Uterus (tissue), 4 donors: ENCODE measurements around the gene NFIA. TPM values are rescaled to one million over a fixed set of nuclear protein-coding genes. Genes with fewer than 3 reads are reported as not detected.

Experiments
- DNase-seq, 2 donors: peaks; one replicate each; pipeline ENCODE4 v3.0.0-alpha.2; 2019 to 2020
- H3K27ac ChIP-seq, 2 donors: fragments of 200-600 bp; sonication (generic); 1 replicate in 1 of 2; 2 replicates in 1 of 2; pipeline ENCODE4 v1.5.1; 2016 to 2018
- H3K27me3 ChIP-seq, 2 donors: fragments of 200-600 bp; sonication (generic); one replicate each; pipeline ENCODE4 v1.5.1; 2018 to 2019; ENCODE audit warnings: control low read depth in 1 of 2
- H3K36me3 ChIP-seq, 2 donors: fragments of 200-600 bp; sonication (generic); one replicate each; pipeline ENCODE4 v1.5.1; 2019; ENCODE audit warnings: control low read depth in 1 of 2
- H3K4me1 ChIP-seq, 2 donors: fragments of 200-600 bp; sonication (generic); one replicate each; pipeline ENCODE4 v1.5.1; 2018 to 2019; ENCODE audit warnings: control low read depth in 1 of 2
- H3K4me3 ChIP-seq, 2 donors: fragments of 200-600 bp; sonication (generic); 1 replicate in 1 of 2; 2 replicates in 1 of 2; pipeline ENCODE4 v1.5.1; 2018 to 2019; ENCODE audit warnings: mild to moderate bottlenecking in 1 of 2
- H3K9me3 ChIP-seq, 2 donors: fragments of 200-600 bp; sonication (generic); one replicate each; pipeline ENCODE4 v1.5.1; 2019; ENCODE audit warnings: control low read depth in 1 of 2
- POLR2A ChIP-seq, 2 donors: fragments of 450-650 bp; IDR thresholded peaks; one replicate each; pipeline ENCODE4 v1.6.1; 2016; ENCODE audit warnings: antibody characterized with exemption in 2 of 2, mild to moderate bottlenecking in 1 of 2, moderate library complexity in 1 of 2
- intact Hi-C: fragments of 100-400 bp; cut with DNase I; formaldehyde crosslinking; loops from one replicate; pipeline ENCODE4 v1.15.1; 2023; ENCODE audit warnings: low total_unique reads
- total RNA-seq, 4 donors: library from RNA; depleted of rRNA in 3 of 4; stranded (reverse); fragments of >200 nt in 3 of 4; gene quantifications; one replicate each; pipeline versions ENCODE4 v1.1.0 to v1.2.4, GENCODE V29; 2014 to 2023
- TF ChIP-seq, protein P1 (sequence below), 4 experiments: fragments of 200-600 bp in 2 of 4; fragments of 450-650 bp in 2 of 4; sonication (generic) in 2 of 4; IDR thresholded peaks; one replicate each; pipeline ENCODE4 v1.5.1; 2016 to 2019; ENCODE audit warnings: antibody characterized with exemption in 4 of 4, mild to moderate bottlenecking in 2 of 4, moderate library complexity in 1 of 4
- donor health status: DM: yes; HTN: yes; CAD: no.

Gene NFIA
- total RNA-seq, 4 donors from 2014 or later = 49.2 to 116 (median 64.9) TPM

DNA sequence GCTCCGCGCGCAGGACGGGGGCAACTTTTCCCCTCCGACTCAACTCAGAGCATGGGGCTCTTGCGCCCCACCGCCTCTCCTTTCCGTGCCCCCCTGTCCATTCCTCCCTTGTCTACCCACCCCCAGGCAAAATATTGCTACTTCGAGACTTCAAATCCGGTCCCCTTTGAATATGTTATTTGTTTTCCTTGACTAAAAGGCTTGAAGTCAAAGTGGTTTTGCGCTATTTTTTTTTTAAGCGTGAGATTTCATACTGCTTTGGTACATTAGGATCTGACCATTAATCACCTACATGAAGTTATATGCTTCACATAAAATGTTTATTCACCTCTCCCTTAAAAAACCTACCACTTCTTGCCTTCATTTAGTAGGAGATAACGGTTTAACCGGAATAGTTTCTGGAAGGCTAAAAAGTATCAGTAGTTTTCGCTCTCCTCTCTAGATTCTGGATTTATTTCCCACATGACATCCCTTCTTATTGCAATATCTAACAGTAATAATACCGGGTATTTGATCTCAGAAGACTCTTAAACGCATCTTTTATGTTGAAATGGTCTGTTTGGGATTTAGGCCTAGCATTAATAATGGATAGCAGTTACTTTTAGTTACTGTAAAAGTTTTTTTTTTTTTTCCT is 1.6 kb downstream of the NFIA start:
- no peaks in the 10 kb centered on the region for H3K9me3 ChIP-seq
- intact Hi-C loops = no loop called here
- H3K4me1 ChIP-seq = peaks cover 0 to 24% of the 10 kb centered on the region in 2 donors
- H3K27me3 ChIP-seq = no peaks in the 10 kb centered on the region
- DNase-seq = no peak
- no peaks in the 10 kb centered on the region for H3K36me3 ChIP-seq
- peak overlapping the region; percentile 77 to 96 for H3K4me3 ChIP-seq
- H3K27ac ChIP-seq = peak overlapping the region; percentile 96 to 97
- TF ChIP-seq POLR2A (IDR thresholded peaks at IDR 0.05) = no peak
- TF ChIP-seq, protein P1, sequence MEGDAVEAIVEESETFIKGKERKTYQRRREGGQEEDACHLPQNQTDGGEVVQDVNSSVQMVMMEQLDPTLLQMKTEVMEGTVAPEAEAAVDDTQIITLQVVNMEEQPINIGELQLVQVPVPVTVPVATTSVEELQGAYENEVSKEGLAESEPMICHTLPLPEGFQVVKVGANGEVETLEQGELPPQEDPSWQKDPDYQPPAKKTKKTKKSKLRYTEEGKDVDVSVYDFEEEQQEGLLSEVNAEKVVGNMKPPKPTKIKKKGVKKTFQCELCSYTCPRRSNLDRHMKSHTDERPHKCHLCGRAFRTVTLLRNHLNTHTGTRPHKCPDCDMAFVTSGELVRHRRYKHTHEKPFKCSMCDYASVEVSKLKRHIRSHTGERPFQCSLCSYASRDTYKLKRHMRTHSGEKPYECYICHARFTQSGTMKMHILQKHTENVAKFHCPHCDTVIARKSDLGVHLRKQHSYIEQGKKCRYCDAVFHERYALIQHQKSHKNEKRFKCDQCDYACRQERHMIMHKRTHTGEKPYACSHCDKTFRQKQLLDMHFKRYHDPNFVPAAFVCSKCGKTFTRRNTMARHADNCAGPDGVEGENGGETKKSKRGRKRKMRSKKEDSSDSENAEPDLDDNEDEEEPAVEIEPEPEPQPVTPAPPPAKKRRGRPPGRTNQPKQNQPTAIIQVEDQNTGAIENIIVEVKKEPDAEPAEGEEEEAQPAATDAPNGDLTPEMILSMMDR (IDR thresholded peaks at IDR 0.05) = no peak

DNA sequence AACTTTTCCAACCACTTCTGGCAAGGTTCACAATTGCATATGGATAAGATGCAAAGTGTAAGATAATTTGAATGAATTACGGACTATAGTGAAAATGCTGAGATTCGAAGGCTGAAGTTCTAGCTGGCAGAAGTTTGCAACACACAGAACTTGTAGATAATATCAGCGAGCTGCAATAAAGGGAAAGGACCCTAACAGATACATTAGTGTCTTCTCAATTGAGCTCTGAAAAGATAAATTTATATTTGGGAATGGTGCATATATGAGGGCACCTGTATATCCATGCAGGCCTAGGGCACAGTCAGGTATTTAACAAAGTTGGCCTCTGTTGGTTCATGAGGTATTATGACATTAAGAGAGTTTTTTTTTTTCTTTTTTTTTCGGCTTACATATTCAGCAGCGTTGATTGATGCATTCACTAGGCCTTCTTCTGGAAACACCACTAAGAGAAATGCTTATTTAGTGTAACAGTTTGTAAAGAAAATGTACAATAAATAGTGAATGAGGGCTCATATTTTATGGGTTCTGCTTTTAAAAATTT is 2.2 kb downstream of the NFIA start:
- H3K4me1 ChIP-seq = peaks cover 0 to 18% of the 10 kb centered on the region in 2 donors
- intact Hi-C loops = no loop called here

DNA sequence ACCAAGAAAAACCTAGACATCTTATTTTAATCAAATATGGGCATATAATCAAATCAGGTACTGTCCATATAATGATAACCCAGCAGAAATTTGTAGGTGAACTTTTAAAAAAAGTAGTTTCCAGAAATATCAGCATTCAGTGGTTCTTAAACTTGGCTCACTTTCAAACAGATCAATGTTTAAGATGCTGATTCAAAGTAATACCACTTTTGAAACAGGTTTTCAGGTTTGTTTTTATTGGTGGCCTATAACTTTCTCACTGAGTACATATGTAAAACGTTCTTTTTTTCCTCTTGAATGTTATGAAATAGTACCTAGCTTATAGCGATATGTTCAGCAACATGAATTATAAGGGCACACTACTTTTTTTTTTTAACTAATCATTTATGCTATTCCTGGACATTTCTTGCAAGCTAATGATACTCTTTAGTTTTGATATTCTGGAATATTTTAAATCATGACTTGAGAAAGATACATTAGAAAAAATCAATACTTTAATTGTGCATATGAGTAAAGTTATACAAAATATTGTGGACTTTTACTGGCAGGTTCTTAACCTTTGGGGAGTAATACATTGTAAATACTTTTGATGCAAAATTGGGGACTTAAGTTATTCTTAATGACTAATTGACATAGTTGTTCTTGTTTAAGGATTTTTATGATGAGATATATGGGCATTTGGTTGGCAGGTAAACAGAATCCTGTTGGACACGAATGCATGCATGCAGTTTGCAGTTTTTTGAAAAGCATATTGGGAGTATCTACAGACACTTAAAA is 3.0 kb downstream of the NFIA start:
- Histone ChIP-seq H3K36me3 (no peaks in the 10 kb centered on the region), H3K4me3 (peak overlapping the region in 1 of 2 donors; percentile 96), H3K4me1 (peaks cover 0 to 15% of the 10 kb centered on the region in 2 donors), H3K27ac (peak overlapping the region; percentile 96 to 97), H3K9me3 (no peaks in the 10 kb centered on the region), H3K27me3 (no peaks in the 10 kb centered on the region)
- TF ChIP-seq, protein P1 (IDR thresholded peaks at IDR 0.05) = no peak
- no peak for TF ChIP-seq POLR2A (IDR thresholded peaks at IDR 0.05)
- intact Hi-C loops = no loop called here
- no peak for DNase-seq

More for the DNA sequence above, 2.2 kb downstream of the NFIA start:
- Histone ChIP-seq H3K27me3 (no peaks in the 10 kb centered on the region), H3K4me3 (peak overlapping the region; percentile 77 to 96), H3K9me3 (no peaks in the 10 kb centered on the region), H3K27ac (peak overlapping the region; percentile 96 to 97), H3K36me3 (no peaks in the 10 kb centered on the region)
- no peak for DNase-seq
- TF ChIP-seq POLR2A (IDR thresholded peaks at IDR 0.05) = no peak
- TF ChIP-seq, protein P1 (IDR thresholded peaks at IDR 0.05) = no peak

DNA sequence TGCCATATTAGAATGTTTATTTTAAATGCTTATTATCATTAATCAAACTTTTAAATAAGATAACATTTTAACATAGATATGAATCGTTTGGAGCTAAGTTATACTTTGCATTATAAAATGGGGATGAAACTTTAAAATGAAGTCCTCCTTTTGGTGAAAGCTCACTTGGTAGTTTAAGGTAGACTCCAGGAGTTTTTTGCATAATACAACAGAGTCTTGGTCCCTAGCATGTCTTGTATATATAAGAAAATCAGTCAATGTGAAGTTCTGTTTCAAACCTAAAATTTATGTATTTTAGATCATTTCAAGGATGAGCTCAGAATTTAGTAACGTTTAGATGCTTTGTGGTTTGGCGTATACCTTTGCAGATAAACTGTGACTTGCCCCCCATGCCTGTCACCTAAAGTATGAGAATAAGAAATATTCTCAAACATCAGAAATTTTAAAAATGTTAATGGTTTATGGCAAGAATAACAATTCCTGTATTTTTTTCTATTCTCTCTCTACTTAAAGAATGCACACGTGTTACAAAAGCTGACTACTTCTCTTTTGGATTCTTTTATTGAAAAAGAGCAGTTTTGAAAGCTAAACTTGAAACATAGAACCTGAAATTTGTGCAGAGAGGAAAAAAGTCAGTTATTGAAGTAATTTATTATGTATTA is 3.8 kb downstream of the NFIA start:
- intact Hi-C loops = no loop called here
- Histone ChIP-seq H3K27ac (peak overlapping the region; percentile 33 to 97), H3K4me3 (no peak overlapping the region), H3K9me3 (no peaks in the 10 kb centered on the region), H3K27me3 (no peaks in the 10 kb centered on the region), H3K36me3 (no peaks in the 10 kb centered on the region), H3K4me1 (peaks cover 0 to 15% of the 10 kb centered on the region in 2 donors)
- DNase-seq = no peak
- no peak for TF ChIP-seq POLR2A (IDR thresholded peaks at IDR 0.05)
- TF ChIP-seq, protein P1 (IDR thresholded peaks at IDR 0.05) = no peak
